ENCODE data around the gene HPCAL1. TPM values are rescaled to one million over a fixed set of nuclear protein-coding genes. Genes with fewer than 3 reads are reported as not detected.

HPCAL1 gene
- total and polyA plus RNA-seq, 2 of the 8 experiments (the other 6 are each of a cell fraction or from before 2014, with no cell fraction given): 5.8 to 8.6 TPM

GRCh38 chr2:10448576-10449485 lies 146.1 kb downstream of the HPCAL1 start (continued):
- no peak for TF ChIP-seq CHD7 (IDR thresholded peaks at IDR 0.05; ENCODE audit: insufficient replicate concordance, low read length)
- TF ChIP-seq, protein P1, sequence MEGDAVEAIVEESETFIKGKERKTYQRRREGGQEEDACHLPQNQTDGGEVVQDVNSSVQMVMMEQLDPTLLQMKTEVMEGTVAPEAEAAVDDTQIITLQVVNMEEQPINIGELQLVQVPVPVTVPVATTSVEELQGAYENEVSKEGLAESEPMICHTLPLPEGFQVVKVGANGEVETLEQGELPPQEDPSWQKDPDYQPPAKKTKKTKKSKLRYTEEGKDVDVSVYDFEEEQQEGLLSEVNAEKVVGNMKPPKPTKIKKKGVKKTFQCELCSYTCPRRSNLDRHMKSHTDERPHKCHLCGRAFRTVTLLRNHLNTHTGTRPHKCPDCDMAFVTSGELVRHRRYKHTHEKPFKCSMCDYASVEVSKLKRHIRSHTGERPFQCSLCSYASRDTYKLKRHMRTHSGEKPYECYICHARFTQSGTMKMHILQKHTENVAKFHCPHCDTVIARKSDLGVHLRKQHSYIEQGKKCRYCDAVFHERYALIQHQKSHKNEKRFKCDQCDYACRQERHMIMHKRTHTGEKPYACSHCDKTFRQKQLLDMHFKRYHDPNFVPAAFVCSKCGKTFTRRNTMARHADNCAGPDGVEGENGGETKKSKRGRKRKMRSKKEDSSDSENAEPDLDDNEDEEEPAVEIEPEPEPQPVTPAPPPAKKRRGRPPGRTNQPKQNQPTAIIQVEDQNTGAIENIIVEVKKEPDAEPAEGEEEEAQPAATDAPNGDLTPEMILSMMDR (IDR thresholded peaks at IDR 0.05; ENCODE audit: control extremely low read depth in 1 of 3, insufficient read depth in 1 of 3, low read depth in 1 of 3, low read length in 3 of 3): peak in 1 of 3 experiments; percentile 15; a peak in 1 of 4 replicates
- TF ChIP-seq KDM1A (IDR thresholded peaks at IDR 0.05; ENCODE audit: borderline replicate concordance, low read length): no peak
- TF ChIP-seq BRCA1 (IDR thresholded peaks at IDR 0.05; ENCODE audit: low read depth, low read length): no peak
- TF ChIP-seq NANOG (IDR thresholded peaks at IDR 0.05; ENCODE audit: insufficient read depth, low read depth, low read length, poor library complexity, severe bottlenecking): no peak
- no peak for TF ChIP-seq SIRT6 (IDR thresholded peaks at IDR 0.05; ENCODE audit: low read length)
- TF ChIP-seq SP1 (IDR thresholded peaks at IDR 0.05; ENCODE audit: low read depth, low read length): no peak
